Measurements from ENCODE around the gene GRIPAP1.
A peak's percentile ranks its signal among the peaks of the same experiment; 100 is the strongest.

Gene GRIPAP1

GRCh38 chrX:48958635-48959094 lies 43.4 kb downstream of the GRIPAP1 start:
- DNase-seq, result peak; percentile 17

GRCh38 chrX:48957827-48958634 lies 44.0 kb downstream of the GRIPAP1 start:
- DNase-seq, result peak; percentile 90

GRCh38 chrX:48957477-48957826 lies 44.6 kb downstream of the GRIPAP1 start, which contains the start of gene OTUD5:
OTUD5 (minus strand) TSS chrX:48957607; CDS start chrX:48957570, 37 bp downstream.
- peak; percentile 79 for DNase-seq

GRCh38 chrX:48956728-48957414 lies 45.2 kb downstream of the GRIPAP1 start:
- peak; percentile 59 for DNase-seq

GRCh38 chrX:48948589-48948988 lies 53.5 kb downstream of the GRIPAP1 start:
- no peak for DNase-seq

- peak; percentile 54 for DNase-seq
These were observed 56.3 kb downstream of the GRIPAP1 start for GRCh38 chrX:48945517-48946348.

GRCh38 chrX:48942895-48943294 lies 59.2 kb downstream of the GRIPAP1 start:
- no peak for DNase-seq

GRCh38 chrX:48940404-48940955 lies 61.6 kb downstream of the GRIPAP1 start:
- DNase-seq, result no peak

GRCh38 chrX:48939524-48940228 lies 62.4 kb downstream of the GRIPAP1 start:
- DNase-seq, result no peak

GRCh38 chrX:48938721-48939425 lies 63.2 kb downstream of the GRIPAP1 start:
- DNase-seq, result peak; percentile 78

- DNase-seq, result peak; percentile 84
These were observed 64.8 kb downstream of the GRIPAP1 start for GRCh38 chrX:48937054-48937907.

- no peak for DNase-seq
These were observed 65.5 kb downstream of the GRIPAP1 start for GRCh38 chrX:48936429-48937053.

GRCh38 chrX:48935301-48935670 lies 66.8 kb downstream of the GRIPAP1 start:
- no peak for DNase-seq

- no peak for DNase-seq
These were observed 67.3 kb downstream of the GRIPAP1 start for GRCh38 chrX:48934581-48935300.

- peak; percentile 44 for DNase-seq
These were observed 68.3 kb downstream of the GRIPAP1 start for GRCh38 chrX:48933757-48934156.

- DNase-seq, result no peak
These were observed 74.2 kb downstream of the GRIPAP1 start for GRCh38 chrX:48927736-48928382.

- no peak for DNase-seq
These were observed 74.9 kb downstream of the GRIPAP1 start for GRCh38 chrX:48927123-48927522.

- no peak for DNase-seq
These were observed 77.8 kb downstream of the GRIPAP1 start for GRCh38 chrX:48924270-48924669.

- DNase-seq, result no peak
These were observed 78.3 kb downstream of the GRIPAP1 start for GRCh38 chrX:48923771-48924170.

Data from activated naive CD4-positive, alpha-beta T cell treated with anti-CD3 and anti-CD28 coated beads, Interleukin-2, amount 50 U/mL, for 16 hours (primary cell).